HG02852 (cell line): ENCODE data around the gene MYO1C.
A peak's percentile ranks its signal among the peaks of the same experiment; 100 is the strongest.
"Not testable (repeated sequence)": the region's sequence is repeated elsewhere in the genome, so short reads cannot be mapped to it uniquely, and the experiment has no call there.

Experiments used
- ATAC-seq: cut with Tn5 transposase; IDR thresholded peaks from one replicate; pipeline ENCODE4 v1.9.1; 2021; ENCODE audit warnings: mild to moderate bottlenecking, moderate library complexity; ENCODE audit not compliant: unreplicated experiment

The MYO1C gene

DNA sequence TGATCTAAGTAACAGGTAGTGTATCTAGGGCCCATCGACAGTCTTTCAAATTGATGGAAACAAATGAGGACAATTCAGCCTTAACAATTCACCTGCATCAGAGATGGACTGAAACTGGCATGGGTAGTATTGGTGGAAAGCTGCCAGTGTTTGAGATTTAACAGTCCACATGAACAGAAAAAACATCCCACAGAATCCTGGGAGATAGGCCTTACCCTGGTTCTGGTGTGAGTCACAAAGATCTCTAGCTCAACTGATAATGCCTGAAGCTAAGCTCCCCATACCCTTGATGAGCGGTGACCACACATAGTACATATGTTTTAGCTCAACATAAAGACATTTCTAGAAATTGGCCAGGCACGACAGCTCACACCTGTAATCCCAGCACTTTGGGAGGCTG lies 58.3 kb downstream of the MYO1C start:
- no peak for ATAC-seq

DNA sequence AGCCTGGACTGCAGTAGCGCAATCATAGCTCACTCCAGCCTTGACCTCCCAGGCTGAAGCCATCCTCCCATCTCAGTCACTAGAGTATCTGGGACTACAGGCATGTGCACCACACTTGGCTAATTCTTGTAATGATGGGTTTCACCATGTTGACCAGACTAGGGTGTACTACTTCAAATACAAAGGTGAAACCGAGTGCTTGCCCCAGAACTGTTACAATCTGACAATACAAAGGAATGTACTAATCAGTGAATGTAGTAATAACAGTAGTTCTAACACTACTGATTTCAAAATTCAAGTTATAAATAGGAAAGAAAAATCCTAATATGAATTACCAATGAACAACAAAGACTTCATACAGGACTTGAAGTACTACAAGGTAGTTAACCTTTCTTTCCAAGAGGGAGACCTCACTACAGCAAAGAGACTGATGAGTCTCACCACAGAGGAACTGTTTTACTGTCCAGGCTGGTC lies 60.8 kb downstream of the MYO1C start:
- ATAC-seq, result peak; percentile 64

DNA sequence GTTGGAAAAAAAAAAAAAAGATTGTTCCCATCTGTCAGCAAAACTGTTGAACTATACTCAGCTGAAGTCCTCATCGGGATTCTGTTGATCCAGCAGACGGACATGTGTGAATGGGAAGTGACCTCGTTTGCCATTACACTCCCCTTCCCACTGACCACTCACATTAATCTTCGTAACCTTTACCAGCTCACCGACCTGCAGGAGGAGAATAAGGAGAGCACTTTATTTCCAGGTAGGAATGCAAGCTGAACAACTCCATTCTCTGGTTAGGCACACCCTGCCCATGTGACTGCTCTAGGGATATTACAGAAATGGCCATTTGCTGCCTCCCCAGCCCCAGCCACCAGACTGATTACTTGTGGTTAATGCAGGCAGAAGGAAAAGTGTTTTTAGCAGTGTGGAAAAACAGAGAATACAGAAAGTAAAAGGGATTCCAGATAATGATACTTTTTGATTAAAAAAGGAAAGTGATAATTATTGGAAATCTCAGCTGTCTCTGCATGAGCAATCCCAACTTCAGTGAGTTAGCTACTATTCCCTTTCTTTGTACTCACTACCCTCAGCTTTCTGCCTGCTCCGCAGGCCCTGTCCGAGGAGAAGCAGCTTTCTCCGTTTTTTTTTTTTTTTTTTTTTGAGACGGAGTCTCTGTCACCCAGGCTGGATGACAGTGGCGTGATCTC lies 68.9 kb downstream of the MYO1C start:
- ATAC-seq, result no peak

DNA sequence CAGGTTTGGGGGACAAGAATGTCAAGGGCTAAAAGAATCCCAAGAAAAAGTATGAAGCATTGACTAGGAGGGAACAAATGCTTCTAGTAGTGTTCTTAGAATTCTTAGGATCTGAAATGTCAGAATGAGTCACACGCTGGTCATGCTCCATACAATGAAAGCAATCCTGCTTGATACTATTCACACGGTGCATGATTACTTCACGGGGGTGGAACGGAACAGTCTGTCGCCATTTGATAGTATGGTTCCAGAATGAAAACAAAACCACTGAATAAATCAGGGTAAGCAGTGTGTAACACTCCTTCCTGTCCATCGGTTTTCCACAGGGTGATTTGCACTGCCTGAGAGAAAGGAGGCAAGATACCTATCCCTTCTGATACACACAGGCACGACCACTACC lies 69.6 kb downstream of the MYO1C start:
- ATAC-seq, result no peak

DNA sequence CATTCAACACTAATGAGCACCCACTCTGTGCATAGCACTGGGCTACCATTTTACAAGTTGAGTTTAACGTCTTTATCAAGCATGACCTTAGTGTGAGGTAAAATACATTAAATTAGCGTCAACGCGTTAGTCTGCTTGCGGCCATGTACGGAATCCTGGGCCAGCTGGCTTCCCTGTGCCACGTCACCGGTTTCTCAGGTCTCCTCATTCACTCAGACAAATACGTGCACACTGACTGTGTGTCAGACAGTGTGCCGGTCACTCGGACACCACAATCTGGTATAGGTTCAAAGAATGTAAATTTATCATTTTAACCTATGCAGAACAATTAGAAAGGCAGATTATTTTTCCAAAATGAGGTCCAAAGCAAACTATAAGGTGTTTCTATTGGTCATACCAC lies 71.0 kb downstream of the MYO1C start:
- no peak for ATAC-seq

DNA sequence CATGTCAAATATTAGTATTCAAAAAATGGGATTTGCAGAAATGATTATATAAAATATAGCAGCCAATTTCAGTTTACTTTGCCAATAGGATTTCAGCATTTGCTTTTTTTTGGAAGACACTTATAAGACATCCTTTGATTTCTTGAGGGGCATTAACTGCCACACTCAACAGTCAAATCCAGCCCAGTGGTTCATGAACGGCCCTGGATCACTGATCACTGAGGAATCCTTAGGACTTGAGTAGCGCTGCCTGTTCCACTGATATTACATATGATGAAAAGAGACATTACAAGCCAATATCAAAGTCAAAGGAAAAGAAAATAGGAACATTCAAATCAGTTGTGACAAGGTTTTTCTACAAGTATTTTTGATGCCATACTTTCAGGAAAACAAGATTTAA lies 71.5 kb downstream of the MYO1C start:
- ATAC-seq, result no peak

DNA sequence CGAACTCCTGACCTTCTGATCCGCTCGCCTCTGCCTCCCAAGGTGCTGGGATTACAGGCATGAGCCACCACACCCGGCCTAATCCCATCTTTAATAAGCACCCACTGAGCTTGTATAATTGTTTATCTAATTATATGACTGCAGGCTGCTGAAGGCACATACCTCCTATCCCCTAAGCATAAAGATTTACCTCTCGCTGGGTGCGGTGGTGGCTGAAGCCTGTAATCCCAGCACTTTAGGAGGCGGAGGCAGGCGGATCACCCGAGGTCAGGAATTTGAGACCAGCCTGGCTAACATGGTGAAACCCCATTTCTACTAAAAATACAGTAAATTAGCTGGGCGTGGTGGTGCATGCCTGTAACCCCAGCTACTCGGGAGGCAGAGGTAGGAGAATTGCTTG lies 72.3 kb downstream of the MYO1C start:
- no peak for ATAC-seq

DNA sequence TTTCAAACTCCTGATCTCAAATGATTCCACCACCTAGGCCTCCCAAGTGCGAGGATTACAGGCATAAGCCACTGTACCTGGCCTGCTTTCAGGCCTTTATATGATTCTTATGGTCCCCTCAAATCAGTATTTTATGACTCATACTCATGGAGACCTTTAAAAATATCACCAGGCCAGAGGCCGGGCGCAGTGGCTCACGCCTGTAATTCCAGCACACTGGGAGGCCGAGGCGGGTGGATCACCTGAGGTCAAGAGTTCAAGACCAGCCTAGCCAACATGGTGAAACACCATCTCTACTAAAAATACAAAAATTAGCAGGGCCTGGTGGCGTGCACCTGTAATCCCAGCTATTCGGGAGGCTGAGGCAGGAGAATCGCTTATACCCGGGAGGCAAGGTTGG lies 74.0 kb downstream of the MYO1C start:
- ATAC-seq, result not testable (repeated sequence)

DNA sequence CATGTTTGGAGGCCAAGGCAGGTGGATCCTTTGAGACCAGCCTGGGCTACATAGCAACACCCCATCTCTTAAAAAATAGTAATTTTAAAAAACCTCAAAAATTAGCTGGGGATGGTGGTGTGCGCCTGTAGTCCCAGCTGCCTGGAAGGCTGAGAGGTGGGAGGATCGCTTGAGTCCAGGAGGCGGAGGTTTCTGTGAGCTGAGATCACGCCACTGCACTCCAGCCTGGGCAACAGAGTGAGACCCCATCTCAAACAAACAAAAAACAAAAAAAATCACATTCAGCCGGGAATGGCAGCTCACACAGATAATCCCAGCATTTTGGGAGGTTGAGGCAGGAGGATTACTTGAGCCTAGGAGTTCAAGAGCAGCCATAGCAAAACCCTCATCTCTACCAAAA lies 76.1 kb downstream of the MYO1C start:
- ATAC-seq, result no peak

DNA sequence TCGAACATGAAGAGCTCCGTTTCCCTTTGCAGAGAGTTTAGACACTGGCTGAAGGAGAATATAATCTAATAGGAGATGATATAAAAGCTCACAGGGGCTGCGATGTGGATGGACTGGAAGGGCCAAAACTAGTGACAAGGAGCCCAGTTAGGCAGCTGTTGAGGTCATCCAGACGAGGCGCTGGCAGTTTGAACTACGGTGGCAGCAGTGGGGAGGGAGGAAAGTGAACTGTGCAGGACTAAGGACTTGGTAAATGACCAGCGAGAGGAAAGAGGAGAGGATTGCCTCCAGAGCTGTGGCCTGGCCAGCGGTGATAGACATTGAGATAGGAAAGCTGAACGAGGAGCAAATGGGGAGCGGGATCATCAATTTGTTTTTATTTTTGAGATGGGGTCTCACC lies 77.9 kb downstream of the MYO1C start:
- ATAC-seq, result no peak
